GM10248 (cell line): ENCODE results near the gene TPO.

ENCODE experiments used
- CTCF ChIA-PET: fragments of 300-600 bp; sonication (Branson Sonifier 250); formaldehyde crosslinking; extraction: SDS; loops from one replicate; lab custom pipeline; 2021; ENCODE audit warnings: antibody characterized with exemption; lab: Yijun Ruan, JAX
- POLR2A ChIA-PET: fragments of 350-650 bp; sonication (Branson Sonifier 250); formaldehyde crosslinking; extraction: SDS; loops from one replicate; lab custom pipeline; 2020; ENCODE audit warnings: antibody characterized with exemption; lab: Yijun Ruan, JAX
- DNase-seq: peaks from one replicate; pipeline ENCODE4 v3.0.0; 2012; ENCODE audit errors: extremely low spot score
- TF ChIP-seq, protein P1 (sequence below): IDR thresholded peaks from 2 replicates; pipeline ENCODE4 v1.5.1; 2012; ENCODE audit warnings: mild to moderate bottlenecking, low read depth; ENCODE audit errors: extremely low read depth, missing control alignments, control extremely low read depth

TPO gene

DNA sequence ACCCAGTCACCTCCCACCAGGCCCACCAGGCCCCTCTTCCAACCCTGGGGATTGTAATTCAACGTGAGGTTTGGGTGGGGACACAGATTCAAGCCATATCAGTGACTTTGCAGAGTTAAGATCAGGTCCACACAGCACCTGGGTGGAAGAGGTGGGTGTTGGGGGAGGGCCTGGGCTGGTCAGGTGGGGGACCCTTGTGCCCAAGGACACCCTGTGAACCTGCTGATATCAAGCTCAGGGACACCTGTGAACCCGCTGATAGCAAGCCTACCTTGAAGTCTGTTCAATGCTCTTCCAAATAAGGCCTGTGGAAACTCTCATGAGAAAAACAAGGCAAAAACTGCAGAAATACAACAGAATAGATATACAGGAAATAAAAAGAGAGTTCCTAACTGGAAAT is 19.9 kb upstream of the TPO start:
- TF ChIP-seq, protein P1, sequence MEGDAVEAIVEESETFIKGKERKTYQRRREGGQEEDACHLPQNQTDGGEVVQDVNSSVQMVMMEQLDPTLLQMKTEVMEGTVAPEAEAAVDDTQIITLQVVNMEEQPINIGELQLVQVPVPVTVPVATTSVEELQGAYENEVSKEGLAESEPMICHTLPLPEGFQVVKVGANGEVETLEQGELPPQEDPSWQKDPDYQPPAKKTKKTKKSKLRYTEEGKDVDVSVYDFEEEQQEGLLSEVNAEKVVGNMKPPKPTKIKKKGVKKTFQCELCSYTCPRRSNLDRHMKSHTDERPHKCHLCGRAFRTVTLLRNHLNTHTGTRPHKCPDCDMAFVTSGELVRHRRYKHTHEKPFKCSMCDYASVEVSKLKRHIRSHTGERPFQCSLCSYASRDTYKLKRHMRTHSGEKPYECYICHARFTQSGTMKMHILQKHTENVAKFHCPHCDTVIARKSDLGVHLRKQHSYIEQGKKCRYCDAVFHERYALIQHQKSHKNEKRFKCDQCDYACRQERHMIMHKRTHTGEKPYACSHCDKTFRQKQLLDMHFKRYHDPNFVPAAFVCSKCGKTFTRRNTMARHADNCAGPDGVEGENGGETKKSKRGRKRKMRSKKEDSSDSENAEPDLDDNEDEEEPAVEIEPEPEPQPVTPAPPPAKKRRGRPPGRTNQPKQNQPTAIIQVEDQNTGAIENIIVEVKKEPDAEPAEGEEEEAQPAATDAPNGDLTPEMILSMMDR, result no peak
- no peak for DNase-seq
- POLR2A ChIA-PET, result no interaction called here
- CTCF ChIA-PET, result interaction anchor here (0.9 kb wide), 1 partner anchor 16 kb away, joined by 3 read pairs; no protein-coding TSS in a partner anchor

DNA sequence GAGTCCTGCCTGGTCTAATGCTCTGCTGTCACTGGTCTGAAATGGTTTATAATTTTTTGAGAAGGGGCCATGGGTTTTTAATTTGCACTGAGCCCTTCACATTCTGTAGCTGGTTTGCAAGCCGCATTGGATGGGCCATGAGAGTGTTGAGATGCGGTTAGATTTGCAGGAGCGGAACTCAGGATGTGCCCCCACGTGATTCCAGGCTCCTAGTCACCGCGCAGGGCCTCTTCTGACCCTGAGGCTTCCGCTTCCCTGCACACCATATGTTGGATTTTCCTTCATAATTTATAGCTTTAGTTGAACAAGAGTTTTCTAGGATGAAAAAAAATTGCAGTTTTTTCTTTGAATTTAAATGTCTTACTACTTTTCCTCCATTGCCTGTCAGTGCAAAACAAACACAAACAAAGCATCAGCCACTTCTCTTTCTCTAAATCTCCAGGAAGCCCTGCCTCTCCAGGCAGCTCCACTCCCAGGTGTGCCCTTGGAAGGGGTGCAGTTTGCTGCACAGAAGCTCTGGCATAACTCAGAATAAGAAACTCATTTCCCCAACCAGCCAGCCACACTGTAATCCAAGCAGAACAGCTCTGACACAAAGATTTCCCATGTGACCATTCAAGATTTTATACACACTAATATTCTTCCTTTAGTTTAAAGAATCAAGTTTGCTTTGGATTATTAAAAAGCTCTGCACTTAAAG is 18.4 kb upstream of the TPO start:
- ChIA-PET POLR2A (no interaction called here), CTCF (no interaction called here)
- TF ChIP-seq, protein P1, result no peak
- no peak for DNase-seq

DNA sequence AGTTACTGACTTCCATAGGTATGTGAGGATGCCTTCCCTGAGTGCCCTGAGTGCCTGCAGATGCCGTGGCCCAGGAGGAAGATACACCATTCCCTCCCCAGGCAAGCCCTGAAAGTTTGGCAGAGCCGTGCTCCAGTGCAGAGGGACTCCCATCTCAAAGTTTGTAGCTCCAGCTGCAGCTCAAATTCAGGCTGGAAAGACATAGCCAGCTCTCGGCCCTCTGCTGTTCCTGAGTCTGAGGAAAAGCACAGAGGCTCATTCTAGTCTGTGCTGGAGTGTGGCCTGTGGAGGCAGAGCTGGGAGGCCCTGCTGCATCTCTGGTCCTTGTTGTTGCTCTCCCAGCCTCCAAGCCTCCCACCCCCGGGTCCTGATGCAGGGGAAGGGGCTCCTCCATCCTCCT is 15.9 kb upstream of the TPO start:
- no peak for DNase-seq
- POLR2A ChIA-PET, result no interaction called here
- TF ChIP-seq, protein P1, result no peak
- CTCF ChIA-PET, result no interaction called here

DNA sequence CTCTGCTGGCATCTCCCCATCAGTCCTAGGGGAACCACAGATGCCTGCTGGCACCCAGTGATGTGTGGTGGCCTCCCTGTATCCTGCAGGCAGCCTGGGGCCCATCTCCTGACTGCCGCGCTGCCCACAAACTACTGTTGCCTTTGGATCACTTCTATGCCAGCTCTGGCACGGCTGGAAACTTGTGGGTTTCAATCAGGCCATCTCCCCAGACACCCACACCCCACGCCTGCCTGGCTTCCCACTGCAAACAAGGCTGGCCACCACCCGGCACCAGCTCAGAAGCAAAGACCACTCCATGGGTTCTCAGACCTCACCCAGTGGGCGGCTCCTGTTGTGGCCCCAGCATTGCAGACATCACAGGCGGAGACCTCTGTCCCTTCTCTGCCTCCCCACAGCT is 15.1 kb upstream of the TPO start:
- CTCF ChIA-PET, result no interaction called here
- DNase-seq, result no peak
- POLR2A ChIA-PET, result no interaction called here
- TF ChIP-seq, protein P1, result no peak

DNA sequence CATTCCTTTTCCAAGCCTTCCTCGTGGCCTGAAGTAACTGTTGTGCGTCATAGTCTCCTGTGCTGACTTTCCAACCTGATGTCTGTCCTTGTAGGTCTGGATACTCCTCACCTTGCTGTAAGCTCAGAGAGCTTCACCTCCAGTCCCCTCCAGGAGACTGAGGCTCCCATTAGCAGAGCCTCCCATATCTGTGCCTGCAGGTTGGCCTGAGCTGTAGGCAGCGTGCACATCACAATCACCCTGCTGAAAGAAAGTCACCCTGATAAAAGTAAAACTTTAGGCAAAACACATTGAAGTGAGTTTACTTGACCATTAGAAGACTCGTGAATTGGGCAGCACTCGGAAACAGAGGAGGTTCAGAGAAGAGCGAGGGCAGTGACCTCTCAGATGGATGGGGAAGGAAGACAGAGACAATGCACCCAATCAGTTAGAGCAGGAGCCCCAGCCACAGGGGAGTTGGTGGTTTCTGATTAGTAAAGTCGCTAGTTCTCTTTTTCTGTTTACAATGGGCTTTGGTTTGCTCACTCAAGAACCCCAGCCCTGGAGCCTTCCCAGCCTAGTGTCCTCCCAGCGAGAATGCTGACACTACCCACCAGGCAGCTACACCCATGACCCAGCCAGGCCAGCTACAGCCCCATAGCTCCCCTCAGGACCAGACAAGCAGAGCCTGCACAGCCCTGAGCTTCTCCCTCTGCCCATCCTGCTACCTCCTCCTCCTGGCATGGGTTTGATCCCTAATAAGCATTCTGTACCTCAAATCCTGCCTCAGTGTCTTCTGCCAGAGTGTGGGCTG is 12.1 kb upstream of the TPO start:
- TF ChIP-seq, protein P1, result no peak
- ChIA-PET POLR2A (no interaction called here), CTCF (no interaction called here)
- DNase-seq, result no peak

DNA sequence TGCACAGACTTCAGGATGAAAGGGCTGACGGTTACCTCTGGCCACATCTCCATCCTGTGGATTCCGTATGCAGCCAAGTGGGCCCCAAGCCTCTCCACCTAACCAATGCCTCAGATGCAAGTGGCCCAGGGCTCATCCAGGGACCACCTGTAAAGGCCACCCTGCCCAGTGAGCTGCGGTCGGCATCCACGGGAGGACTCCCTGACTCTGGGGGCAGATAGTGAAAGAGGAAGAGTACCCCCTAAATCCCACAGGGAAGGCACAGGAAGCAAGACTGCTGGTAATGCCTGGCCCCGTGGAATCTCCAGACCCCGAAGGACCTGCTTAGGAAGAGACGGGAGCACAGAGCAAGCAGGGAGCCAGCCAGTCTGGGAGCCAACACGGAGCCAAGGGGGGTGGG is 11.2 kb upstream of the TPO start:
- ChIA-PET POLR2A (no interaction called here), CTCF (no interaction called here)
- TF ChIP-seq, protein P1, result no peak
- no peak for DNase-seq
